Stimulated activated CD8-positive, alpha-beta memory T cell treated with anti-CD3 and anti-CD28 coated beads, Interleukin-4, amount 100 ng/mL, for 48 hours (primary cell): ENCODE results near the gene ATP6V1B1.

ENCODE experiments used
- DNase-seq: peaks from one replicate; pipeline ENCODE4 v3.0.0-alpha.2; 2020

Gene ATP6V1B1

GRCh38 chr2:70947556-70948184 is 12.0 kb downstream of the ATP6V1B1 start:
- peak; percentile 28 for DNase-seq

DNA sequence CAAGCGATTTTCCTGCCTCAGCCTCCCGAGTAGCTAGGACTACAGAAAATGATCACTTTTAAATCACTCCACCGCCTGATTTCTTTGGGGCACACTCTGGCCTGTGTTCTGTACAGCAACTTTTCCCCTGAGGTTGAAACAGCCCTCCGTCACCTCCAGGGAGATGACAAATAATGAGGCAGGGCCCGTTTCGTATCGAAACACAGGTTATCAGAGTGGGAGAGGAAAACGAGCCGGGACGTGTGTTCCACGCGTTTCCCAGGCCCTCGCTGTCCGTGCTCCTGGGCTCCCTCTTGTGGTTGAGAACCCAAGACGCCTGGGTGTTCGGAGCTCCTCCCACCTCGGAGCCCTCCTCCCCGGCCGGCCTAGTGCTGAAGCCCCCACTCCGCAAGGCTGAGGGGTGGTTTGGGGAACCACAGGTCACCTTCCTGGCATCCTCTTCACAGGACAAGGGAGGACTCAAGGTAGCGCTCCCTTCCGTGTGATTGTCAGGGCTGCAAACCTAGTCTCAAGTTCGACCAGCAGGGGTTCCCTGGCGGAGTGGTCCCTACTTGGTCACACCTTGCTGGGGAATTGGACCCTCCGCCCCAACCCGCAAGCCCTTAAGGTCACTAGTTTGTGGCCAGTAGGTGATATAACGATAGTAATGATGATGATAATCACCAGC is 12.8 kb downstream of the ATP6V1B1 start:
- peak; percentile 89 for DNase-seq

- DNase-seq, result peak; percentile 9
Observed at GRCh38 chr2:70949086-70949485, 13.4 kb downstream of the ATP6V1B1 start.

DNA sequence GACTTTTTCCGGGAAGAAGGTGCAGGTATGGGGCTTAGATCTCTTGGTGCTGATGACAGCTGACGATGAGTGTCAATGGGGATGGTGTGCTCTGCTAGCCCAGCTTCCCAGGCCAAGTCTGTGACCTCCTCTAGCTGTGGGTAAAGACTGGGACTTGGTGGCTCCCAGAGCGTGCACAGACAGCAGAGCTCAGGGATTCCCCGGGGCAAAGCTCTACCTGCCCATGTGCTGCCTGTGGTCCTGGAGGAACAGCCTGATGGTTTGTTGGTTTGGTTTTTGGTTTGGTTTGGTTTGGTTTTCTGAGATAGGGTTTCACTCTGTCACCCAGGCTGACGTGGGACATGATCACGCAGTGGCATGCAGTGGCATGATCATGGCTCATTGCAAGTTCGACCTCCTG is 19.2 kb downstream of the ATP6V1B1 start:
- no peak for DNase-seq

- DNase-seq, result no peak
Observed at GRCh38 chr2:70956141-70956540, 20.4 kb downstream of the ATP6V1B1 start.

GRCh38 chr2:70957798-70958197 is 22.1 kb downstream of the ATP6V1B1 start:
- DNase-seq, result peak; percentile 13

GRCh38 chr2:70958759-70959158 is 23.1 kb downstream of the ATP6V1B1 start:
- DNase-seq, result peak; percentile 14

DNA sequence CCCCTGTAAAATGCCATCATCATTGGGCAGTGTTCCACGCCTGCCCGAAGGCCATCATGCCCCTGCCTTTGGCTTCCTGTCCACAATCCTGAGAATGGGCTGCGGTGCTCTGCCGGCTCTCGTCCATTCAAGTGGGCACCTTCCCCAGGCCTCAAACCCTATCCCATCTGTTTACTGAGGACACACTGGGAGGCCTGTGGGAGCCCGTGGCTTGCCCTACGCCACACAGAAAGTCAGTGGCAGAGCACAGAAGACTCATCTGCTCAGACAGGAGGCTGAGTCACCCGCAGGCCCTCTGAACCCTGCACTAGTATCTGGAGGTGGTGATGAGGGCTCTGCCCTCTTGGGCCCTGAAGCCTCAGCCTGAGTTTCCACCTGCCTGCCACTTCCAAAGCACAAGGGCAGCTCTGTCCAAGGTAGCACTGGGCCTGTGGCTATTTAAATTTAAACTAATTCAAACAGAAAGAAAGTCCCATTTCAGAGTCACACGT is 23.6 kb downstream of the ATP6V1B1 start:
- DNase-seq, result peak; percentile 19

DNA sequence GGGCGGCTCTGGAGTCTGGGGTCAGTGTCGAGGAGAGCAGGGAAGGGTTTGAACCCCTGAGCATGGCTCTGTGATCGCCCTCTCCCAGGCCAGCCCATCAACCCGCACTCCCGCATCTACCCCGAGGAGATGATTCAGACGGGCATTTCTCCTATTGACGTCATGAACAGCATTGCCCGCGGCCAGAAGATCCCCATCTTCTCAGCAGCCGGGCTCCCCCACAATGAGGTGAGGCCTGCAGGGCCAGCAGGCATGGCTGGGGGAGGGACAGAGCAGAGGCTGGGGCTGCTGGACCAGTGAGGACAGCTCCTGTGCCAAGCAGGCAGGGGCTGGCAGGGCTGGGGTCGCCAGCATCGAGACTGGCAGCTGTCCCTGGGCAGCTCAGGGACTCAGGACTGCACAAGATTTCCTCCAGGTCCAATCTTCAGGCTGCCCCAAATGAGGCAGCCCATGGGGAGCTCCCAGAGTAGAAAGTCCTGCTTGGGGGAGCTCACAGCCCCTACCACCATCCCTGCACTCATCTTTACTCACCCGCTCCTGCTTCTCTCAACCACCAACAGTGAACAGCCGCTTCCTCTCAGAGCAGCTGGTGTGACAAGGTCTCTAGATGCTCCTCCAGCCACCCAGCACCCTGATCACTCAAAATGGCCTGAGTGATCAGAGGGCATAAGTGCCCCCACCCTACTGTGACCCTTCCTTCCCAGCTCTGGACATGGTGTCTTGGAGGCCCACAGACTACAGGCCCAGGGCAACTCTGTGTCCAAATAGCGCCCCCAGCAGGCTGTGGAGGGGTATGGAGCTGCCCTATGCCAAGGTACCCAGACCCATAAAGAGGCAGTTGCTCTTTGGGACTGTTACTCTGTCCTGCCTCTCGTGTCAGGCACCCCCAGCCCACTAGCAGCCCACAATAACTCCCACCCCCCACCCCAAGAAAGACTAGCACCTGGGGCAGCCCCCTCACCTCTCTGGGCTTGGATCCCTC is 24.4 kb downstream of the ATP6V1B1 start:
- DNase-seq, result peak; percentile 33

- DNase-seq, result peak; percentile 18
Observed at GRCh38 chr2:70960833-70961647, 25.3 kb downstream of the ATP6V1B1 start.

DNA sequence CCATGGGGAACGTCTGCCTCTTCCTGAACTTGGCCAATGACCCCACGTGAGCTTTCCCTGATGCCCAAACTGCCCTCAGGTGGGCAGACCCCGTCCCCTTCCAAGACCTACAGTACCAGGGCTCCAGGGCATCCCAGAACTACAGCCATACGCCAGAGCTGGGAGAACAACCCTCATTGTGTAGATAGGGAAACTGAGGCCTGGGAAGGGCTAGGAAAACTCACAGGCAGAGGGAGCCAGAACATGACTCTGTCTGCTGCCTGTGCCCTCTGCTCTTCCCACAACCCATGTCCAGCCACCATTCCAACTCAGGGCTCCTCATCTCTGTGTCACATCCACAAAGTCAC is 25.9 kb downstream of the ATP6V1B1 start:
- DNase-seq, result no peak

DNA sequence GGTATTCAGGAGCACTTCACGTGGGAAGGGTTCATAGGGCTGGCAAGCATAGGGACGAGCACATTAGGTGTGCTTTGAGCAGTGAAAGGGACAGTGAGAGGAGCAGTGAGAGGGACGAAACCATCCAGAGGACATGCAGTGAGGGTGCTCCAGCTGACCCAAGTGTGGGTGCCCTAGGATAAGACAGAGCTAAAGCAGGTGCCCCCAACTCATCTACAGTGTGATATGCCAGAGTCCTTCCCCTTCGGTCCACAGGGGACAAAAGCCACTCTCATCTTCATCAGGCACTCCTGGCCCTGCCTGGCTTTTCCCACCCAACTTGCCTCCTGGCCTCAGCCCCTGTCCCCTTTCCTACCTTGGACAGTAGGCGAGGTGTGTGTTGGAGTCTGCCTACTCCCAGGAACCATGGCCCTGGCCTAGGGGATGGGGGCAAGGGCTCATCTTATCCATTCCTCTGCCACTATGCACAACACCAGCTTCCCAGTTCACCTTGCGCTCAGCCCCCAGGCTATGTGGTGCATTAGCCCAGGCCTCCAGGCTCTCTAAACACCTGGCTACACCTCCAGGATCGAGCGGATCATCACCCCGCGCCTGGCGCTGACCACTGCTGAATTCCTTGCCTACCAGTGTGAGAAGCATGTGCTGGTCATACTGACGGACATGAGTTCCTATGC is 26.6 kb downstream of the ATP6V1B1 start:
- DNase-seq, result peak; percentile 18

GRCh38 chr2:70962885-70963878 is 27.5 kb downstream of the ATP6V1B1 start:
- DNase-seq, result peak; percentile 16

- no peak for DNase-seq
Observed at GRCh38 chr2:70964133-70964532, 28.4 kb downstream of the ATP6V1B1 start.

DNA sequence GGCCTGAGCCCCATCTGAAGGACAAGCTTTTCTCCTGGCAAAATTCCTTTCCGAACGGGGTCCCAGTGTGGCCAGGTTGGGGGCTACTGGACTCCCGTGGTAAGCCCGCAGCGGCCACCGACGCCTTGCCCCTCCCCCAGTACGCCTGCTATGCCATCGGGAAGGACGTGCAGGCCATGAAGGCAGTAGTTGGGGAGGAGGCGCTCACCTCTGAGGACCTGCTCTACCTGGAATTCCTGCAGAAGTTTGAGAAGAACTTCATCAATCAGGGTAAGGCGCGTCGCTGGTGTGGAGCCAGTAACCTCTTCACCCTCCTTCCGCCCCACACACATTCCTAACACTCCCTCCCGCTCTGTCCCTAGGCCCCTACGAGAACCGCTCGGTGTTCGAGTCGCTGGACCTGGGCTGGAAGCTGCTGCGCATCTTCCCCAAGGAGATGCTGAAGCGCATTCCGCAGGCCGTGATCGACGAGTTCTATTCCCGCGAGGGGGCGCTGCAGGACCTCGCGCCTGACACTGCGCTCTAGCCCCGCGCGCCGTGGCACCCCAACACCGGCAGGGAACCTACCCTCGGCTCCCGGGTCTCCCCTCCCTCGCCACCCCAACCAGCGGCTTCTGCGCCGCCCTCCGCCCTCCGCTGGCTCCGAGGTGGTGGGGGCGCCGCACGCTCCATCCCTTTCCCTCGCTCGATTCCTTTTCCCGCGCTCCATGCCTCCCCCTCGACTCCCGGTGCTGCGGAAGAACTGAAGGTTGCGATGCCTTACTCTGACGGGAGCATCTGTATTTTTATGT is 29.1 kb downstream of the ATP6V1B1 start:
- peak; percentile 90 for DNase-seq

- no peak for DNase-seq
Observed at GRCh38 chr2:70965506-70965905, 29.8 kb downstream of the ATP6V1B1 start.

DNA sequence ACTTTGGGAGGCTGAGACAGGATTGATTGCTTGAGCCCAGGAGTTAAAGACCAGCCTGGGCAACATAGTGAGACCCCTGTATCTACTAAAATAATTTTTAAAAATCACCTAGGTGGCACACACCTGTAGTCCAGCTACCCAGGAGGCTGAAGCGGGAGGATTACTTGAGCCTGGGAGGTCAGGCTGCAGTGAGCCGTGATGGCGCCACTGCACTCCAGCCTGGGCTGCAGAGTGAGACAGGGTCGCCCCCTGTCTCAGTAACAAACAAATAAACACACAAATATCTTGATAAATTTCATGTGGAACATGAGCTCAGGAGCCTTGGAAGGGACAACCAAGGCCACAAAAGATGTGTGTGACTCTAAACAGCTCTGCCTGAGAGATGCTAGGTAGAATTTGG is 31.0 kb downstream of the ATP6V1B1 start:
- DNase-seq, result no peak

GRCh38 chr2:70967189-70967588 is 31.5 kb downstream of the ATP6V1B1 start:
- no peak for DNase-seq

DNA sequence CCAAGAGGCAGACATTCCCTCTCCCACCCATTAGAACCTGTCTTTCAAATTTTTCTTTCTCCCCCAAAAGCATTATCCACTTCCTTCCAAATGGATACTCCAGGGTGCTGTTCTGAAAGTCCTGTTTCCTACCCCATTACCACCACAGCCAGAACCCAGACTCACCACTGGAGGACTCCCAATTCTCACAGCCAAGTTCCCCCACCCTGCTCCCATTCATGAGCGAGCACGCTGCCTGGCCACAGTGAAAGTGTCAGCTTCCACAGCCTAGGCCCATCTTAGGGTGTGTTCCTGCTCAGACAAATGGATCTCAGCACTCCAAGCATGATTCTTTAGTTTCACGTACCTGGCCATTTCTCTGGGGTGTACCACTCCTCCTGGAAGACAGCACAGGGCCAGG is 38.9 kb downstream of the ATP6V1B1 start:
- no peak for DNase-seq

DNA sequence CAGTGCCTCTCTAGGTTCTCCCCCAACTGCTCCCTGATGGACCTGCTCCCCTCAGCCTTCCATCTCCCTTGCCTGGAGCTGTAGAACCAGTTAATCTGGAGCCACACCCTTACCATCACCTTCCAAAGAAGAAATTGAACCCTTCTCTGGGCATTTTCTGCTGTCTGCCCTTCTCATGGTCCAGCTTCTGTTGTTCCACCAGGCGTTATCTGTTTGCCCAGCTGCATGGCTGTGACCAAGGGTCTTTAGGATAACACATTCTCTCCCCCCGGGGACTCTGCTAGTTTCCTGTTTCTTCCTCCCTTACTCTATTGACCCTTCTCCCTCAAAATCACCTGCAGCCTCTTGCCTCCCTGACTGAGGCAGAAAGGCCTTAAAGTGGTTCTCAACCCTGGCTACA is 39.5 kb downstream of the ATP6V1B1 start:
- no peak for DNase-seq
